Activated CD8-positive, alpha-beta memory T cell treated with anti-CD3 and anti-CD28 coated beads for 24 hours (primary cell): Measurements from ENCODE around the gene CREB3.

Experiments used
- DNase-seq: peaks from one replicate; pipeline ENCODE4 v3.0.0-alpha.2; 2020

The CREB3 gene

DNA sequence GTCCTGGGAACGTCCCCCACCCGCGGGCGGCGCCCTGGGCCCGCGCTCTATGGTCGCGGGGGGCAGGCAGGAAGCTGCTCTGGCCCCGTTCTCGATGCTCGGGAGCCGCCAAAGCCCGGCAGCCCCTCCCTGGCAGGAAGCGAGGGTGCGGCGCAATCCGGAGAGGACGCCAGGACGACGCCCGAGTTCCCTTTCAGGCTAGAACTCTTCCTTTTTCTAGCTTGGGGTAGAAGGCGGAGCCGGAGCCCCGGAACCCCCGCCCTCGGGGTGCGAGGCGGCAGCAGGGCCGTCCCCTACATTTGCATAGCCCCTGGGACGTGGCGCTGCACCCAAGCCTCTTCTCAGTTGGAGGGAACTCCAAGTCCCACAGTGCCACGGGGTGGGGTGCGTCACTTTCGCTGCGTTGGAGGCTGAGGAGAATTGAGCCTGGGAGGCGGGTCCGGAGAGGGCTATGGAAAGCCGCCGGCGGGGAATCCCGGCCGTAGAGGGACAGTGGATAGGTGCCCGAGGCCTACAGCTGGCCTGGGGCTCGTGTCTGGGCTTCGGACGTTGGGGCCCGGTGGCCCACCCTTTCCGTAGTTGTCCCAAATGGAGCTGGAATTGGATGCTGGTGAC, at the start of gene CREB3, which contains the start of gene TLN1:
TSS of gene CREB3 (plus strand) at position 482 of the 615 bp plus-strand sequence. CDS start at position 589, 107 bp downstream.
TSS of gene TLN1 (minus strand) at position 11 of the 615 bp plus-strand sequence. CDS start 6,501 bp downstream, outside the sequence.
- peak; percentile 97 for DNase-seq

DNA sequence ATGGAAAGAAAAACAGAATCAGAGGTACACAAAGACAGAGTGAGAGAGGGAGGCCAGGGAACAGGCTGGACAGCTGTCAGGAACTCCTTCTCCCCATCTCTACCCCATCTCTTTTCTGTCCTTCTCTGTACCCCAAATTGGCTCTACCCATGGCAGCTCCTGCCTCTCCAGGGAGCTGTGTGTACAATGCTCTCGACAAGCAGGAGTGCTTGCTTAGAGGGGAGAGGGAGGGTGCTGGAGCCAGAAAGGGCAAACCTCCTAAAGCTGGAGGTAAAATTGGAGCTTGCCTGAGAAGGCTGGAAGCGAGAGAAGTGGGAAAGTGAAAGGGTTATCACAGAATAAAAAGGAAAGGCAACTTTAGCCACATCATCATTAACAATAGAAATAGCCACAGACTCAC, 49.1 kb upstream of the CREB3 start:
- DNase-seq = no peak

DNA sequence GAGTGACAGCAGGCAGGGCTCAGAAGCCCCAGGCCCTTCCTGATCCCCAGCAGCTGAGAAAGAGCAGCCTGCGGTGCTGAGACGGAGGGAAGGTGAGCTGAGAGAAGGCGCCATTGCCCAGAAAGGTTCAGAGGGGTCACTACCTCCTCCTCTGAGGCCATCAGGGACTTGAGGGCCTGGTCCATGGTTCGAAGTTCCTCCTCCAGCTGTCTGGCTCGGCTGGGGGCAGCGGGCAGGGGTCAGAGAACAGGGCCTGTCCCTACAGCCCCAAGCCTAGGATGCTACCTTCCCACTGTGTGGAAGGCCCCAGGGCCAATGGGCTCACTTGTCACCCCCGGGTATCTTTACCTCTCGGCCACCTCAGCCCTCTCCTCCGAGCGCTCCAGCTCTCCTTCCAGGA, 47.5 kb upstream of the CREB3 start:
- no peak for DNase-seq

GRCh38 chr9:35685506-35685905, 47.0 kb upstream of the CREB3 start:
- DNase-seq = no peak

GRCh38 chr9:35686222-35687203, 46.0 kb upstream of the CREB3 start:
- no peak for DNase-seq

GRCh38 chr9:35687306-35687705, 45.2 kb upstream of the CREB3 start:
- no peak for DNase-seq

DNA sequence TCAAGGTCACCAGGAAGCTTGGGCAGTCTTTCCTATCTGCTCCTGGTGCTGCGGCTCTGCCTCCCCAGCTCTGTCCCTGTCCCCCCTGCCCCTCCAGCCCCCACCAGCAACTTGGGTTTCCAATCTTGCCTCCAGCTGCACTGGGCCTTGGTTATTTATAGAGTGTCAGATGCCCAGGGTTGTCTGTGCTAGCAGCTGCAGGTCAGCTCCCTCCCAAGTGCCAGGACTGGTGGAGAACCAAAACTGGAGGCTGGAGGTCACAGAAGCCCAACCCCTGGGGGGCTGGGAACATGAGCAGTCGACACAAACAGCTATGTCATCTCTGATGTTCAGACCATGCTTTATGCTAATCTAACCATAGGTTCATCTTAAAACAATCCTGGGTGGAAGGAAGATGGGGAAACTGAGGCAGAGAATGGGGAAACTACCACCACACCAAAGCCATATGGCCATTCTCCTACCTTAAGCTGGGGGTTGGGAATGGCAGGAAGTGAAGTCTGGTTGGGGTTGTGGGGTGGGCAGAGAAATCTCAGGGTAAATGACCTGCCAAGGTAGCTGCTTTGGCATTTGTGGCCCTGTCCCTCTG, 44.4 kb upstream of the CREB3 start:
- DNase-seq = no peak

- DNase-seq = peak; percentile 64
Observed at GRCh38 chr9:35688558-35689541, 43.6 kb upstream of the CREB3 start.

DNA sequence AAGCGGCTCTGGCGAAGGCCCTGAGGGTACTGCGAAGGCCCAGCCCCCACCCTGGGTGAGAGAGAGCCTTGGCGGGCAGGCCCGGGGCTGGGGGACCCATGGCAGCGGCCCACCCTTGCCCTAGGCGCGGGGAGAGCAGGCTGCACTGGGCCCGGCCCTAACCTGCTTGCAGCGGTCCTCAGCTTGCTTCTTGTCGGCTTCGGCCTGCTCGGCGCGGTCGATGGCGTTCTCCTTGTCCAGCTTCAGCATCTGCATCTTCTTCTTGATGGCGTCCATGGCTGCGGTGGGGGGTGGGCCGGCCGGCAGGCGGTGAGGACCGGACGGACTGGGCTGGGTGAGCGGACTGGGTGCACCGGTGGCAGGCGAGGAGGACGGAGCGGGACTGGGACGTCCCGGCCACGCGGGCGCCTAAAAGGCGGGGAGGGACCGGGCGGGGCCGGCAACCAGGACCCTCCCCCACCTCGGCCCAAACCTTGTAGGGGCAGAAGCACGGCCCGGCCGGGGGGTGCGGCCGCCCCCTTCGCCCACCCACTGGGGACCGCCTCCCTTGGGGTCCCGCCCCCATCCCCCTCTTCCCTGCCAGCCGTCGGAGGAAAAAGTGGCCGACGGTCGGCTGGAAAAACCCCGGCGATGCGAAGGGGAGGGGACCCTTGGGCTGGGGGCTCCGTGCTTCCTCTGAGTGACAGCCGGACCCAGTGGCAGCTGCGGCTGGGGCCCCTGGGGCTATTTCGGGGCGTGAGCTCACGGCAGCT, 42.7 kb upstream of the CREB3 start, which contains the start of gene TPM2:
TSS of gene TPM2 (minus strand) at position 384 of the 752 bp plus-strand sequence. CDS start at position 276, 108 bp downstream.
- no peak for DNase-seq

DNA sequence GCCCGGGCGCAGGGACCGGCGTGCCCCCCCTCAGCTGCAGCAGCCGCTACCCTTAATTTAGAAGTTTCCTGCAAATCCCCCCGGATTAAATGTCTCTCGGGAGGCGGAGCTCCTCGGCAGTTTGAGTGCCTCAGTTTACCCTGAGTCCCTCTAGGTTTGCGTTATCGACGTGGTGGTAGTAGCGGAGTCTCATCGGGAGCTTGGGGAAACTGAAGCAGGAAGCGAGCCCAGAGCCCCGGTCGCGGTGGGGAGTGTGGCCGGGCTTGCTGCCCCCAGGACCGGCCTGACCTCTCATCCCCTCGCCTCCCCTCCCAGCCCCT, 42.2 kb upstream of the CREB3 start:
- no peak for DNase-seq

GRCh38 chr9:35690614-35691333, 41.7 kb upstream of the CREB3 start:
- peak; percentile 69 for DNase-seq

- DNase-seq = peak; percentile 62
Observed at GRCh38 chr9:35691334-35691650, 41.2 kb upstream of the CREB3 start.

GRCh38 chr9:35691757-35692301, 40.6 kb upstream of the CREB3 start:
- no peak for DNase-seq

- DNase-seq = no peak
Observed at GRCh38 chr9:35695943-35696401, 36.5 kb upstream of the CREB3 start.

DNA sequence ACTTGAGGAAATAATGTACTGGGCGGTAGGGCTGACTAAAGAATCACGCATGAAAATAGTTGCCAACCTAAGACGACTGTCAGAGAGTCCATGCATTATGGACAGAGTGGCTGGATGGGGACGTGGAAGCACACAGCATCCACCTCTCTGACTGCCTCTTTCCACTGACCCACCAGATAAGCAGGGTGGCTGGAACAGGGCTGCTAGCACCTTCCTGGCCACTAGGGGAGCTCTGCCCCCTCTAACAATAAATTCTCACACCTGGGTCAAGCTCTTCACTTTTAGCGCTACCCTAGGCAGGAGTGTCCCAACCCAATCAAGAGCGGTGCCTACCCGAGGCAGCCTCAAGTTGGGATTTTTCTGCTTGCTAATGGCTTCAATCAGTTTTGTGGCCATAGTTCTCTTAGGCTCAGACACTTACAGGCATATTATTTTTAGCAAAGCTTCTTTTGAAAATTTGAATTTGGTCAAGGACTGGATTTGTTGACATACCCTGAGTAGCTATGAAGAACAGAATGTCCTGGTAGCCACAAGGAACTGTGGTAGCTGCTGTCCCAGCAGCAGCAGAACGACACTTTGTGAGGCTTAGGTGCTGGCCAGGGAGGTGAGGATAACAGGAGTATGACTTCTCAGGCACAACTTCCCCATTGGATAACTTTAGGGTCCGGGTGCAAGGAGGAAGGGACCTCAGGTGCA, 35.8 kb upstream of the CREB3 start:
- DNase-seq = peak; percentile 81

- DNase-seq = no peak
Observed at GRCh38 chr9:35697486-35697885, 35.0 kb upstream of the CREB3 start.

GRCh38 chr9:35698231-35698630, 34.2 kb upstream of the CREB3 start:
- DNase-seq = no peak

DNA sequence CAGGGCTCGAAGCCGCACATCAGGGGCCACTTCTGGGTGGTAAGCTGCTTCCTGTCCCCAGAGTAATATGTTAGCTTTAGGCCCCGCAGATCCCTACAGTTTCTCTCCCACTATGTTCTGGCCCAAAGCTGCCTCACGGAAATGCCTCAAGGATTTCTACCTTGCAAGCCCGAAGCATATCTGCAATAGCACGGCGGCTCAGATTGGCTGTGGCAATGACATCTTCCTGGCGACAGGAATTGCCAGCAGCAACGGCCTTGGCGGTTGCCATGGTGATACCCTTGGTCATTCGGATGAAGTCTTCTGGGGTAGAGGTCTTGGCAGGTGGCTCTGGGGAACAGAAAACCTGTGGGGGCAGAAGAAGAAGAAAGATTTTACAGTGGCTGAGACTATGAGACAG, 32.4 kb upstream of the CREB3 start:
- DNase-seq = no peak

GRCh38 chr9:35700942-35701341, 31.5 kb upstream of the CREB3 start:
- DNase-seq = no peak

GRCh38 chr9:35702696-35703095, 29.8 kb upstream of the CREB3 start:
- DNase-seq = no peak
